Ovary (tissue), 3 donors: ENCODE results near the gene ALK.

Source experiments
- CTCF ChIP-seq, 3 donors: fragments of 450-650 bp in 2 of 3; fragments of 200-600 bp in 1 of 3; IDR thresholded peaks; one replicate each; pipeline versions ENCODE4 v1.5.1 to v1.8.0; 2016 to 2022; ENCODE audit warnings: antibody characterized with exemption in 3 of 3, mild to moderate bottlenecking in 1 of 3
- EP300 ChIP-seq: sonication (generic); formaldehyde crosslinking; IDR thresholded peaks from one replicate; pipeline ENCODE4 v1.6.1; 2017; ENCODE audit warnings: antibody characterized with exemption
- donor health status: DM: no; HTN: no; CAD: no.

- TF ChIP-seq CTCF (IDR thresholded peaks at IDR 0.05) (no peak), EP300 (no peak)
These were observed 546.6 kb downstream of the ALK start for GRCh38 chr2:29374823-29375222.
